Measurements from ENCODE around the gene TGOLN2.

TGOLN2 gene

DNA sequence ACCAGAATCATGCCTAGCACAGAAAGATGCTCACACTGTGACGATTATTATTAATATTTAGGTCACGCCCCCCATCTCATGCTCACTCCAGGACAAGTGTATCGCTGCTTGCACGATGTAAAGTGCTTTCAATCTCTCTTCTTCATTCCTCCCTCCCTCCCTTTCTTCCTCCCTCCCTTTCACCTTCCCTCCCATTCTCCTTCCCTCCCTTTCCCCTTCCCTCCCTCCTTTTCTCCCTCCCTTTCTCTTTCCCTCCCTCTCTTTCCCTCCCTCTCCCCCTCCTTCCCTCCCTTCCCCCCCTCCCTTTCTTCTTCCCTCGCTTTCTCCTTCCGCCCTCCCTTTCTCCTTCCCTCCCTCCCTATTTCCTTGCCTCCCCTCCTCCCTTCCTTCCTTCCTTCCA is 19.6 kb downstream of the TGOLN2 start:
- DNase-seq (ENCODE audit: low read depth): no peak
- no peak for TF ChIP-seq CTCF (conservative IDR thresholded peaks at IDR 0.05; ENCODE audit: control insufficient read depth, insufficient read depth, low read depth, low read length)
- H3K4me3 ChIP-seq (ENCODE audit: control insufficient read depth, low read depth, low read length): no peak overlapping the region

GRCh38 chr2:85307527-85307897 is 20.3 kb downstream of the TGOLN2 start:
- no peak for DNase-seq (ENCODE audit: low read depth)
- TF ChIP-seq CTCF (conservative IDR thresholded peaks at IDR 0.05; ENCODE audit: control insufficient read depth, insufficient read depth, low read depth, low read length): no peak
- H3K4me3 ChIP-seq (ENCODE audit: control insufficient read depth, low read depth, low read length): no peak overlapping the region

DNA sequence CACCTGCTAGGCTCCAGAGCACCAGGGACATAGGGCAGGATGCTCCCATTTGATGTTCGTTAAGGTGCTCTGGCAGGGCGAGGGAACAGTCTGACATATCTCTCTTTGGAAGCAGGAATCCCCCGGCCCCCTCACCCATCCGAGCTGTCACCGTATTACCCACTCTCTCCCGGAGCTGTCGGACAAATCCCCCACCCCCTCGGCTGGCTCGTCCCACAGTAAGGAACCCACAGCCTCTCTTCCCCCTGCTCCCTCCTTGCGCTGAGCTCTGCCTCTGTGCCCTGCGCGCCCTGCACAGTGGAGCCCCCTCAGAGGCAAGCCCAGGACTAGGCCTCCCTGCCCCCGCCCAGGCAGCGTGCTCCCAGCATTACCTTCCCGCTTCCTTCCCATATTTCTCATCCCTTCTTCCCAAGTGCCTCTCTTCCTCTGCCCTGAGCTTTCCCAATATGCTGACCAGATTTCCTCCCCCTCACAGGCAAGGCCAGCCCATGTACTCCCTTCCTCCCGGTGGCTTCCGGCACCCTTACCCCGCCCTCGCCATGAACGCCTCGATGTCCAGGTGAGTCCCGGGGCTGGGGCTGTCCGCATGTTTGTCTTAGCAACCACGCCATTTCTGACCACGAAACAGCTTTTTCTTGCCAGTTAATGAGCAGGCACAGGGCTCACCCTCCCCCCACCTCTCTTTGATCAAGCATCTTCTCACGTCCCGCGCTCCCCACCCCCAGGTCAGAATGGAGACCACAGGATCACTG is 23.8 kb downstream of the TGOLN2 start:
- DNase-seq (ENCODE audit: low read depth): no peak
- no peak for TF ChIP-seq CTCF (conservative IDR thresholded peaks at IDR 0.05; ENCODE audit: control insufficient read depth, insufficient read depth, low read depth, low read length)
- no peak overlapping the region for H3K4me3 ChIP-seq (ENCODE audit: control insufficient read depth, low read depth, low read length)

GRCh38 chr2:85302121-85302520 is 25.7 kb downstream of the TGOLN2 start:
- H3K4me3 ChIP-seq (ENCODE audit: control insufficient read depth, low read depth, low read length): no peak overlapping the region
- DNase-seq (ENCODE audit: low read depth): no peak
- no peak for TF ChIP-seq CTCF (conservative IDR thresholded peaks at IDR 0.05; ENCODE audit: control insufficient read depth, insufficient read depth, low read depth, low read length)

DNA sequence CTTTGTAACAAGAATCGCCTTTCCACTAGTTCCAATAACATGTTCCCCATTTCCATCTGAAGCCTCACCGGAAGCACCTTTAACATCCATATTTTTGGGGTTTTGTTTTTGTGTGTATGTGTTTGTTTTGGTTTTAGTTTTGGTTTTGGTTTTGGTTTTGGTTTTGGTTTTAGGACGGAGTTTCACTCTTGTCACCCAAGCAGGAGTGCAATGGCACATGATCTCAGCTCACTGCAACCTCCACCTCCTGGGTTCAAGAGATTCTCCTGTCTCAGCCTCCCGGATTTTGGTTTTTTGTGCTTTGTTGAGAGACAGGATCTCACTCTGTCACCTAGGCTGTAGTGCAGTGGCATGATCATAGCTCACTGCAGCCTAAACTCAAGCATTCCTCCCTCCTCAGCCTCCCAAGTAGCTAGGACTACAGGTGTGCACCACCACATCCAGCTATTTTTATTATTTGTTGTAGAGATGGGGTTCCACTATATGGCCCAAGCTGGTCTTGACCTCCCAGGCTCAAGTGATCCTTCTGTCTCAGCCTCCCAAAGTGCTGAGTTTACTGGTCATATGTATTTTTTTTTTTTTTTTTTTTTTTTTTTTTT is 36.3 kb downstream of the TGOLN2 start:
- H3K4me3 ChIP-seq (ENCODE audit: control insufficient read depth, low read depth, low read length): no peak overlapping the region
- no peak for DNase-seq (ENCODE audit: low read depth)
- TF ChIP-seq CTCF (conservative IDR thresholded peaks at IDR 0.05; ENCODE audit: control insufficient read depth, insufficient read depth, low read depth, low read length): no peak

- no peak for TF ChIP-seq CTCF (conservative IDR thresholded peaks at IDR 0.05; ENCODE audit: control insufficient read depth, insufficient read depth, low read depth, low read length)
- DNase-seq (ENCODE audit: low read depth): no peak
- no peak overlapping the region for H3K4me3 ChIP-seq (ENCODE audit: control insufficient read depth, low read depth, low read length)
Observed at GRCh38 chr2:85288244-85288725, 39.5 kb downstream of the TGOLN2 start.
